Central memory CD8-positive, alpha-beta T cell (primary cell): ENCODE measurements around the gene C22orf39.

Experiments used
- ATAC-seq: fragments of 150-1000 bp; cut with Tn5 transposase; replicated peaks from 2 replicates; pipeline ENCODE4 v1.10.0; 2022; ENCODE audit warnings: mild to moderate bottlenecking, moderate FRiP score, moderate number of reproducible peaks; ENCODE audit not compliant: poor library complexity, severe bottlenecking; ENCODE audit errors: extremely low read depth
- DNase-seq, 2 donors: peaks; one replicate each; pipeline ENCODE4 v3.0.0; 2021; ENCODE audit warnings: low spot score in 2 of 2
- H3K27ac Mint-ChIP-seq: one replicate; pipeline ENCODE4 v1.8.0; 2022; ENCODE audit warnings: low read depth, mild to moderate bottlenecking, moderate library complexity, mixed read lengths
- H3K27me3 Mint-ChIP-seq: one replicate; pipeline ENCODE4 v1.8.0; 2022; ENCODE audit warnings: mixed read lengths
- H3K36me3 Mint-ChIP-seq: one replicate; pipeline ENCODE4 v1.8.0; 2022; ENCODE audit warnings: mild to moderate bottlenecking, moderate library complexity, mixed read lengths; ENCODE audit not compliant: insufficient read depth
- H3K4me1 Mint-ChIP-seq: one replicate; pipeline ENCODE4 v1.8.0; 2022; ENCODE audit warnings: mixed read lengths
- H3K4me3 Mint-ChIP-seq: one replicate; pipeline ENCODE4 v1.8.0; 2022; ENCODE audit warnings: mild to moderate bottlenecking, moderate library complexity, mixed read lengths
- H3K9me3 Mint-ChIP-seq: one replicate; pipeline ENCODE4 v1.8.0; 2022; ENCODE audit warnings: mixed read lengths

The C22orf39 gene

DNA sequence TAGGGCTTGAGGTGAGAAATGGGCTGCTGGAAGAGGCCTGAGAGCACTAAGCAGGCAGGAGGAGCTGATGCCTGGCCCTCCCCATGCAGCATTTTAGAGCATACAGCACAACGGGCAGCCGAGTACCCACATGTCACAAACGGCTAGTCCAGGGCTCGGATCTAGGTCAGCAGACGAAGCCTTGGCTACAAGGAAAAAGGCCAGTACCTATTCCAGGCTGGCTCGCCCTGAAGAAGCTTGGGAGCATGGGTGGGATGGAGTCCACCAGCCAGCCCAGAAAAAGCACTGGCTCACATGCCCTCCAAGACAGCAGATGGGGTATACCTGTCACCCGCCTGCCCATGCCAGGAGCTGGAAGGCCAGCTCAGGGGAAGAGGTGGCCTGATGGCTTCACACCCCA, 21.9 kb upstream of the C22orf39 start:
- Mint-ChIP-seq H3K36me3 (peaks cover 53% of the 10 kb centered on the region), H3K27me3 (no peaks in the 10 kb centered on the region), H3K4me1 (peaks cover 20% of the 10 kb centered on the region), H3K4me3 (no peak overlapping the region), H3K27ac (no peak overlapping the region), H3K9me3 (no peaks in the 10 kb centered on the region)
- ATAC-seq: no peak
- DNase-seq: no peak

- no peaks in the 10 kb centered on the region for H3K27me3 Mint-ChIP-seq
- peaks cover 48% of the 10 kb centered on the region for H3K36me3 Mint-ChIP-seq
- H3K4me3 Mint-ChIP-seq: no peak overlapping the region
- DNase-seq (no peak), ATAC-seq (no peak)
- peaks cover 21% of the 10 kb centered on the region for H3K4me1 Mint-ChIP-seq
- no peak overlapping the region for H3K27ac Mint-ChIP-seq
- H3K9me3 Mint-ChIP-seq: no peaks in the 10 kb centered on the region
Observed at GRCh38 chr22:19467912-19468311, 20.4 kb upstream of the C22orf39 start.

GRCh38 chr22:19466848-19467752, 19.6 kb upstream of the C22orf39 start:
- H3K27ac Mint-ChIP-seq: no peak overlapping the region
- peaks cover 21% of the 10 kb centered on the region for H3K4me1 Mint-ChIP-seq
- no peaks in the 10 kb centered on the region for H3K27me3 Mint-ChIP-seq
- DNase-seq (no peak), ATAC-seq (no peak)
- H3K9me3 Mint-ChIP-seq: no peaks in the 10 kb centered on the region
- peaks cover 49% of the 10 kb centered on the region for H3K36me3 Mint-ChIP-seq
- H3K4me3 Mint-ChIP-seq: no peak overlapping the region

DNA sequence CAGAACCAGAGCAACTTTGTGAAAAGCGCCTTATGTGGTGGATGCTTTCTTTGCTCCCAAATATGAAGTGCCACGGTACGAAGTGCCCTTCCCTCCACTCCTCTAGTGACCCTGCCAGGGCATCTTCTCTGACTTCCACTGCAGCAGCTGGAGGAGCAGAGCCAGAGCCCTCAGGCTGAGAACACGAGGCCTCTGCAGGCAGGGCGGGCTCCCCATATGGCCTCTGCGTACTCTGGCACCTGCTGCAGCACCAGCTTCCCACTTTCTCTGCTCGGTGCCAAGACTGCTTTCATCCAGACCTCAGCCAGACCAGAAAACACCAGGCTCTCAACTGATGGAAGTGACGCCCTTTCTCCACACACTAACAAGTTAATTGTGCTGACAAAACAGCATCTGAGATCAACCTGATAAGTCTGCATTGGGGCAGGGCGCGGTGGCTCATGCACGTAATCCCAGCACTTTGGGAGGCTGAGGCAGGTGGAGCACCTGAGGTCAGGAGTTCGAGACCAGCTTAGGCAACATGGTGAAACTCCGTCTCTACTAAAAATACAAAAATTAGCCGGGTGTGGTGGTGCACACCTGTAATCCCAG, 18.7 kb upstream of the C22orf39 start:
- DNase-seq: no peak
- no peaks in the 10 kb centered on the region for H3K9me3 Mint-ChIP-seq
- no peaks in the 10 kb centered on the region for H3K27me3 Mint-ChIP-seq
- peaks cover 50% of the 10 kb centered on the region for H3K36me3 Mint-ChIP-seq
- peaks cover 21% of the 10 kb centered on the region for H3K4me1 Mint-ChIP-seq
- H3K4me3 Mint-ChIP-seq: no peak overlapping the region
- H3K27ac Mint-ChIP-seq: no peak overlapping the region
- no peak for ATAC-seq

DNA sequence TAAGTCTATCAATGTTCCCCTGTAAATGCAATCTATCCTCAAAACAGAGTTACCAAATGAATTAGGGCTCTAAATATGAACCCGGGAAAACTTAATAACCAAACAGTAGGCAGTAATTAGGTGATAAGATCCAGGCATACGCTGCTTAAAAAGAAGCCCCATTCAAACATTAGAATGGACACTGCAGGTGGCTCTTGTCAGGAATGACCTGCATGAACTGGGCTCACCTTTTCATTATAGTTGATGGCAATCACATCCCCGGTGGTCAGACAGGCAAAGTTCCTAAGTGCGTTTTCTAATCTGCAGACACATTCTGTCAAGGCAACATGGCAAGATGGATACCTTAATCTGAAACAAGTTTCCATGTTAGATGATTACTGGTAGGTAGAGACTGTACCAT, 17.5 kb upstream of the C22orf39 start:
- DNase-seq (no peak), ATAC-seq (no peak)
- Mint-ChIP-seq H3K36me3 (peaks cover 45% of the 10 kb centered on the region), H3K9me3 (no peaks in the 10 kb centered on the region), H3K4me1 (peaks cover 21% of the 10 kb centered on the region), H3K4me3 (no peak overlapping the region), H3K27ac (no peak overlapping the region), H3K27me3 (no peaks in the 10 kb centered on the region)

DNA sequence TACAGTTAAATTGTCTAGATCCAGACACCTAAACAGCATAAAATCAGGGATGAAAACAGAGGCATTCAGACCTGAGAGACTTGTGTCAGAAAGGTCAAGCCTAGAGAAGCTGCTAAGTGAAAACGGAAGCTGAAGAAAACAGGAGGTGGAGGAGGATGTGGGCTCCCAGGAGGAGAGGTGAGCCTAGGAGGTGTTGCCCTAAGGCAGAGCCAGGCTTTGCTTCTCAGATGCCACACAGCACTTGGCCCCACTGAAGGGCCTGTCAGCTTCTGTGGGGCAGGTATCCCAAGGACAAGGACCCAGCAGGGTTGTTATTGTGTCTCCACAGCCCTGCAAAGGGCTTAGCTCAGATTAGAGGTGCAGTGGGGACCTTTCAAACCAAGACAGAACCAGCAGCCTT, 17.0 kb upstream of the C22orf39 start:
- H3K27me3 Mint-ChIP-seq: no peaks in the 10 kb centered on the region
- peaks cover 21% of the 10 kb centered on the region for H3K4me1 Mint-ChIP-seq
- H3K27ac Mint-ChIP-seq: no peak overlapping the region
- no peak overlapping the region for H3K4me3 Mint-ChIP-seq
- no peaks in the 10 kb centered on the region for H3K9me3 Mint-ChIP-seq
- peaks cover 44% of the 10 kb centered on the region for H3K36me3 Mint-ChIP-seq
- DNase-seq (no peak), ATAC-seq (no peak)

GRCh38 chr22:19463491-19464469, 16.3 kb upstream of the C22orf39 start:
- Mint-ChIP-seq H3K27me3 (no peaks in the 10 kb centered on the region), H3K9me3 (no peaks in the 10 kb centered on the region), H3K4me1 (peaks cover 16% of the 10 kb centered on the region), H3K36me3 (peaks cover 40% of the 10 kb centered on the region), H3K27ac (no peak overlapping the region), H3K4me3 (no peak overlapping the region)
- ATAC-seq (no peak), DNase-seq (no peak)

DNA sequence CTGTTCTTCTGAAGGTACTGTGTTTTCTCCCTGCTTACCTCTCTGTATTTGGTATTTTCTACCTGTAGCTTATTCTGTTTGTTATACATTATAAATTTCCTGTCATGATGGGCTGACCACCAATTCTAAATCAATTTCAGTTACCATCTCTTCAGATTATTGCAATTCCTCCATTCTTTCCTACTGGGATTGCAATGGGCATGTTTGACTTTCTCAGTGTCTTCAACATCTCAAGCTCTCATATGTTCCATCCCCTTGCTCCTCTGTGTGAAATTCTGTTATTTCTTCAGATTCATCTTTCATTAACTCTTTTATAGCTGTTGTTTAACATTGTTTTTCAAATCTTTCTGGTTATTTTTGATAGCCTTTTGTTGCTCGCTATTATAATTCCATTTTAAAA, 15.5 kb upstream of the C22orf39 start:
- Mint-ChIP-seq H3K27me3 (no peaks in the 10 kb centered on the region), H3K4me3 (no peak overlapping the region), H3K4me1 (peaks cover 12% of the 10 kb centered on the region), H3K36me3 (peaks cover 34% of the 10 kb centered on the region), H3K9me3 (no peaks in the 10 kb centered on the region), H3K27ac (no peak overlapping the region)
- no peak for DNase-seq
- ATAC-seq: no peak

DNA sequence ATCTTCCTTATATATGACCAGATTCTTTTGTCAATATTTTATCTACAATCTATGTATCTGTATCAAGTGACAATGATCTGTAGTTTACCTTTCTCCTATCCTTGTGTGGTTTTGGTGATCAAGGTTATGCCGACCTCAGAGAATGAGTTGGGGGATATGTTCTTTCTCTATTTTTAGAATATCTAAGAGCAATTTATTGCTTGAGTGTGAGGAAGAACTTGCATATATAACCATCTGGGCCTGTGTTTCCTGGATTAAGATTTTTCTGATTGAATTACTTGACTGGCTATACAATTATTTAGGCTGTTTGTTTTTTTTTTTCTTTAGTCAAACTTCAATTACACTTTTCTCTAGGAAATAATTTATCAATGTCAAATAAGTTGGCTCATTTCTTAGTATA, 14.0 kb upstream of the C22orf39 start:
- ATAC-seq (no peak), DNase-seq (no peak)
- no peaks in the 10 kb centered on the region for H3K9me3 Mint-ChIP-seq
- H3K27me3 Mint-ChIP-seq: no peaks in the 10 kb centered on the region
- H3K4me3 Mint-ChIP-seq: no peak overlapping the region
- peaks cover 12% of the 10 kb centered on the region for H3K4me1 Mint-ChIP-seq
- no peak overlapping the region for H3K27ac Mint-ChIP-seq
- peaks cover 41% of the 10 kb centered on the region for H3K36me3 Mint-ChIP-seq

DNA sequence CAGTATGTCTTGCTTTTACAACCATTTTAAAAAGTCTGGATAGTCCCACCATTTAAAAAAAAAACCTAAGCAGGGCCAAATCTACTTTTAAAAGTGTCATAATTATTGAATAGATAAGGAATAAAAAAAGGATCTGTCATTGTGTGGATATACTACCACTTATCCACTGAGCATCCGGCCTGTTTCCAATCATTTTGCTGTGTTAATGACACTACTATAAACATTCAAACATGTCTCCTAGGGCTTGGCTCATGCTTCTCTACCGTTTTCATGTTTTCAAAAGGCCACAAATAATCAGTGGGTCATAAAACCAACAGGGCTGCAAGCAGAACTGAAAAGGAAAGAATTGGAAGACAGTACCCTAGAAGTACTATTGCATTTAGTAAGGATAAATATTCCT, 12.5 kb upstream of the C22orf39 start:
- H3K27ac Mint-ChIP-seq: no peak overlapping the region
- no peak for ATAC-seq
- no peak for DNase-seq
- H3K9me3 Mint-ChIP-seq: no peaks in the 10 kb centered on the region
- no peak overlapping the region for H3K4me3 Mint-ChIP-seq
- H3K36me3 Mint-ChIP-seq: peaks cover 44% of the 10 kb centered on the region
- H3K4me1 Mint-ChIP-seq: peaks cover 7% of the 10 kb centered on the region
- no peaks in the 10 kb centered on the region for H3K27me3 Mint-ChIP-seq

- DNase-seq: no peak
- peak overlapping the region; percentile 35 for H3K27ac Mint-ChIP-seq
- H3K36me3 Mint-ChIP-seq: peaks cover 52% of the 10 kb centered on the region
- H3K4me3 Mint-ChIP-seq: no peak overlapping the region
- no peak for ATAC-seq
- no peaks in the 10 kb centered on the region for H3K9me3 Mint-ChIP-seq
- no peaks in the 10 kb centered on the region for H3K27me3 Mint-ChIP-seq
- no peaks in the 10 kb centered on the region for H3K4me1 Mint-ChIP-seq
Observed at GRCh38 chr22:19457828-19458428, 10.4 kb upstream of the C22orf39 start.

- no peaks in the 10 kb centered on the region for H3K9me3 Mint-ChIP-seq
- DNase-seq (no peak), ATAC-seq (no peak)
- no peak overlapping the region for H3K4me3 Mint-ChIP-seq
- no peaks in the 10 kb centered on the region for H3K27me3 Mint-ChIP-seq
- peak overlapping the region; percentile 37 for H3K27ac Mint-ChIP-seq
- peaks cover 54% of the 10 kb centered on the region for H3K36me3 Mint-ChIP-seq
- H3K4me1 Mint-ChIP-seq: no peaks in the 10 kb centered on the region
Observed at GRCh38 chr22:19456541-19456940, 9.0 kb upstream of the C22orf39 start.
